GM18498 (cell line): ENCODE measurements around the gene PKN3.
"Not testable (repeated sequence)": the region's sequence is repeated elsewhere in the genome, so short reads cannot be mapped to it uniquely, and the experiment has no call there.

ENCODE experiments used
- ATAC-seq: cut with Tn5 transposase; IDR thresholded peaks from one replicate; pipeline ENCODE4 v1.9.1; 2021; ENCODE audit warnings: mild to moderate bottlenecking, moderate library complexity; ENCODE audit not compliant: unreplicated experiment

The PKN3 gene

DNA sequence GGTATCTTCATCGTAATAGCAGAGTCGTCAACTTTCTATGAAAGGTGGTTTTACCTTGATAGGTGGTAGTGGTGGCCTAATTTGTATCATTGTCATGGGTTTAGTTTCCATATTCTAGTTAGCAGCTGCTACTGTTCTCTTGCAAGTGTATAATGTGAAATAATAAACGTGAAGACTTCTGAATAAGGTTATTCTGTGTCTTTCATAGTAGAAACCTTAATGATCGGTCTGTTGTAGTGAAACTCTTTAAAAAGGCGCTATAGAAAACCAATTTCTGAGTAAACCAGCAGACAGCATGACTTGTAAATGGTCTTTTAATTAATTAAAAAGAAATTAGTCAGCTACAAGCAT lies 11.6 kb upstream of the PKN3 start:
- ATAC-seq, result no peak

- not testable (repeated sequence) for ATAC-seq
Observed at GRCh38 chr9:128693738-128694137, 8.6 kb upstream of the PKN3 start.

DNA sequence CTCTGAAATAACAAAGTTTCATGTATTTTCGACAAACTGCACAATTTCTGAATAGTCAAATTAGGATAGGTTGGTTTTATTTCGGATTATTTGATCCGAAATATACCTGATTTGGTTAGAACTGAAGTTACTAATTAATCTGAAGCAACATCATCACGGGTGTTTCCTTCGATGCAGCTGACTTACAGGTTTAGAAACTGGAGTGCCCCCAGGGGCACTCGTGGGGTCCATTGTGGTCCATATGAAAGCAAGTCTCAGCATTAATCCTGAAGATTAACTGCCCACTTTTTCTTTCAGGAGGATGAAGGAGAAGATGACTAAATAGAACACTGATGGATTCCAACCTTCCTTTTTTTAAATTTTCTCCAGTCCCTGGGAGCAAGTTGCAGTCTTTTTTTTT lies 8.0 kb upstream of the PKN3 start:
- no peak for ATAC-seq

- no peak for ATAC-seq
Observed at GRCh38 chr9:128696923-128697707, 5.2 kb upstream of the PKN3 start.

DNA sequence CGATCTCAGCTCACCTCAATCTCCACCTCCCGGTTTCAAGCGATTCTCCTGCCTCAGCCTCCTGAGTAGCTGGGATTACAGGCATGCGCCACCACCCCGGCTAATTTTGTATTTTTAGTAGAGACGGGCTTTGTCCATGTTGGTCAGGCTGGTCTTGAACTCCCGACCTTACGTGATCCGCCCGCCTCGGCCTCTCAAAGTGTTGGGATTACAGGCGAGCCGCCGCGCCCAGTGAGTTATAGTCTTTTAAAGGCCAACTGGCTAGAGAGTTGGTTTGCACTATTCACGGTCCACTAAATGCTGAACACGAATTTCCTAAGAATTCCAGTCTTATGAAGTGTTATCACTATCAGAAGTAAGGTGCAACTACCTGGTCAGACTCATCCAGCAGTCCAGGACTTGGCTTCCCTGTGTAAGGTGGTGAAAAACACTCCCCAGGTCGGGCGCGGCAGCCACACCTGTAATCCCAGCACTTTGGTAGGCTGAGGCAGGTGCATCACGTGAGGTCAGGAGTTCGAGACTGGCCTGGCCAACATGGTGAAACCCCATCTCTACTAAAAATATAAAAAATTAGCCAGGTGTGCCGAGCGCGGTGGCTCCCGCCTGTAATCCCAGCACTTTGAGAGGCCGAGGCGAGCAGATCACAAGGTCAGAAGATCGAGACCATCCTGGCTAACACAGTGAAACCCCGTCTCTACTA lies 3.1 kb upstream of the PKN3 start:
- ATAC-seq, result not testable (repeated sequence)

- ATAC-seq, result no peak
Observed at GRCh38 chr9:128701227-128701854, 962 bp upstream of the PKN3 start.

GRCh38 chr9:128702949-128703615 lies 779 bp downstream of the PKN3 start:
- ATAC-seq, result no peak

GRCh38 chr9:128703616-128704355 lies 1.5 kb downstream of the PKN3 start:
- ATAC-seq, result no peak

DNA sequence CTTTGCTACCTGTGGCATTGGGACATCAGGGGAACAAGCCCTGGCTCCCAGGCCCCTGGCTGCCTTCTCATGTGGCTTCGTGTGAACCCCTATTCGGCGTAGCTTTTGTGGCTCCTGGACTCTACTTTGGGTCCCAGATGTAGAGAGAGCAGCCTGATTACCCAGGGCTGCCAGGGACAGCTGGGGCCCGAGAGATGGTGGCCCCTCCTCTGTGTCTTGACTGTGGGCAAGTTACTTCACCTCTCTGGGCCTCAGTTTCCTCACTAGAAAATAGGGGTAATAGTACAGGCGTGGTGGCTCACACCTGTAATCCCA lies 2.0 kb downstream of the PKN3 start:
- ATAC-seq, result no peak

DNA sequence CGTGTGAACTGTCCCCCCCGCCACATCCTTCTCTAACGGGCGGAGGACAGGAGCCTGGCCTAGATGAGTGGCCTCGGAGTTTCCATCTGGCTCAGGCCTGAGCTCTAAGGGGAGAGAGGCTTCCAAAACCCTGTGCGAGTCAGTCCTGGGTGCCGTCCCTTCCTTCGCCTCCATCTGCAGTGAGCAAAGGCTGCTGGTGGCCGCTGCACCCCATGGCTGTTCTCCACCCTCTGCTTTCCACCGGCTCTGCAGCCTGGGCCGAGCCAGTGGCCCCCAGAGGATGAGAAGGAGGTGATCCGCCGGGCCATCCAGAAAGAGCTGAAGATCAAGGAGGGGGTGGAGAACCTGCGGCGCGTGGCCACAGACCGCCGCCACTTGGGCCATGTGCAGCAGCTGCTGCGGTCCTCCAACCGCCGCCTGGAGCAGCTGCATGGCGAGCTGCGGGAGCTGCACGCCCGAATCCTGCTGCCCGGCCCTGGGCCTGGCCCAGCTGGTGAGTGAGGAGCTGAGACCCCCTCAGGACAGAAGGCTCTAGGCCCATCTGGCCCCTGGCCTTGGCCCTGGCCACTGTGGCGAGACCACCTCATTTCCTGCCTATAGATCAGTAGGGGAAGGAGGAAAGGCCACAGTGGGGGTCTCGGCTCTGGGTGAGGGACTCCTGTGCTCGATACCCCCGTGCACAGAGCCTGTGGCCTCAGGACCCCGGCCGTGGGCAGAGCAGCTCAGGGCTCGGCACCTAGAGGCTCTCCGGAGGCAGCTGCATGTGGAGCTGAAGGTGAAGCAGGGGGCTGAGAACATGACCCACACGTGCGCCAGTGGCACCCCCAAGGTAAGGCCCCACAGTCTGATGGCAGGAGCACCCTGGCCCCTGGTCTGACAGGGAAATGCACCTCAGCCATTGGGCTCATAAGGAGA lies 3.0 kb downstream of the PKN3 start:
- no peak for ATAC-seq

DNA sequence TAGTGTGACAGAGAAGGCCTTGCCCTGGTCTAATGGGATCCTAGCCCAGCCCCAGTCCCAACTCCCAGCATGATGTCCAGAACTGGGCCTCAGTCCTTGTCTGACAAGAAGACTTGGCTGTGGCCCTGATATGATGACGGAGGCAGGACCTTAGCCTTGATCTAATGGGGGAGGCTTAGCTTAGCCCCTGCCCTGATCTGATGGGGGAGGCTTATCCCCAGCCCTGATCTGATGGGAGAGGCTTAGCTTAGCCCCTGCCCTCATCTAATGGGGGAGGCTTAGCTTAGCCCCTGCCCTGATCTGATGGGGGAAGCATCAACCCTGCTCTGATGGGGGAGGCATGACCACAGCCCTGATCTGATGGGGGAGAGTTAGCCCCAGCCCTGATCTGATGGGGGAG lies 3.7 kb downstream of the PKN3 start:
- ATAC-seq, result no peak

- no peak for ATAC-seq
Observed at GRCh38 chr9:128706671-128707381, 4.5 kb downstream of the PKN3 start.

DNA sequence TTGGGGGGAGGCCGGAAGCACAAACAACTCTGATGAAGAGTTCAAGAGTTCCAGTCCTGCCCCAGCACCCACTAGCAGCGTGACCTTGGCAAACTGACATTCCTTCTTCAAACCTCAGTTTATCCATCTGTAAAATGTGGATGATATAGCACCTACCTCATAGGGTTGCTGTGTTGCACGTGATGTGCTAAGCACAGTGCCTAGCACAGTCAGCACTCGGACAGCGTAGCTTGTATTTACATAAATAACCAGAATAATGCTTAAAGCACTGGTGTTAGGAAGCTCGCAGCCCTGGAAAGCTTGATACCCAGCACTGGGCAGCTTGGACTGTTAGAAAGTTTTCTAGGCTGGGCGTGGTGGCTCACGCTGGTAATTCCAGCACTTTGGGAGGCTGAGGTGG lies 5.1 kb downstream of the PKN3 start:
- ATAC-seq, result no peak

GRCh38 chr9:128712451-128713410 lies 10.4 kb downstream of the PKN3 start:
- no peak for ATAC-seq

DNA sequence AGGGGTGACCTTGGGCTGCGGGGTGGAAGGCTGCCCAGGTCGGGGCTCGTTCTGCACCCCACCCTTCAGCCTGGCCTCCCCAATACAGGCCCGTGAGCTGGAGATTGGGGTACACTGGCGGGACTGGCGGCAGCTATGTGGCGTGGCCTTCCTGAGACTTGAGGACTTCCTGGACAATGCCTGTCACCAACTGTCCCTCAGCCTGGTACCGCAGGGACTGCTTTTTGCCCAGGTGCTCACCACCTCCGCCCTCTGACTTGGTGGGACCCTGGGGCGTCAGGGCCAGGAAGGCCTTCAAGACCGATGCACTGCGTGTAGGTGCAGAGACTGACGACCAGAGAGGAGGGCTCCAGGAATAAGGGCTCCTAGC lies 11.1 kb downstream of the PKN3 start:
- no peak for ATAC-seq

DNA sequence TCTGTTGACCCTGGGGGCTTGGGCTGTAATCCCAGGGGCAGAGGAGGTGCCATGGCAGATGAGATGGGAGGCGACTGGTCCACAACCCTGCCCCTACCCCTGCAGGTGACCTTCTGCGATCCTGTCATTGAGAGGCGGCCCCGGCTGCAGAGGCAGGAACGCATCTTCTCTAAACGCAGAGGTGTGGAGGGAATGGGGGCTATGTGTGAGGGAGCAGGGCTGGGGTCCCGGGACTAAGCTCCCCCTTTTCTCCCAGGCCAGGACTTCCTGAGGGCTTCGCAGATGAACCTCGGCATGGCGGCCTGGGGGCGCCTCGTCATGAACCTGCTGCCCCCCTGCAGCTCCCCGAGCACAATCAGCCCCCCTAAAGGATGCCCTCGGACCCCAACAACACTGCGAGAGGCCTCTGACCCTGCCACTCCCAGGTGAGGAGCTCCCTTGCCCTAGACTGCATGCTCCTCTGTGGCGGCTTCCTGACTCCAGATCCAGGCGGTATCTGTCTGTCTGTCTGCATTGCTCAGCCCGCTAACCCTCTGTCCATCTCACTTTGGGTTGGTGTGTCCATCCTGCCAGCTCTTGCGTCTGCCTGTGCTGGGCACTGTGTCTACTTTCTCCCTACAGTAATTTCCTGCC lies 11.8 kb downstream of the PKN3 start:
- no peak for ATAC-seq

DNA sequence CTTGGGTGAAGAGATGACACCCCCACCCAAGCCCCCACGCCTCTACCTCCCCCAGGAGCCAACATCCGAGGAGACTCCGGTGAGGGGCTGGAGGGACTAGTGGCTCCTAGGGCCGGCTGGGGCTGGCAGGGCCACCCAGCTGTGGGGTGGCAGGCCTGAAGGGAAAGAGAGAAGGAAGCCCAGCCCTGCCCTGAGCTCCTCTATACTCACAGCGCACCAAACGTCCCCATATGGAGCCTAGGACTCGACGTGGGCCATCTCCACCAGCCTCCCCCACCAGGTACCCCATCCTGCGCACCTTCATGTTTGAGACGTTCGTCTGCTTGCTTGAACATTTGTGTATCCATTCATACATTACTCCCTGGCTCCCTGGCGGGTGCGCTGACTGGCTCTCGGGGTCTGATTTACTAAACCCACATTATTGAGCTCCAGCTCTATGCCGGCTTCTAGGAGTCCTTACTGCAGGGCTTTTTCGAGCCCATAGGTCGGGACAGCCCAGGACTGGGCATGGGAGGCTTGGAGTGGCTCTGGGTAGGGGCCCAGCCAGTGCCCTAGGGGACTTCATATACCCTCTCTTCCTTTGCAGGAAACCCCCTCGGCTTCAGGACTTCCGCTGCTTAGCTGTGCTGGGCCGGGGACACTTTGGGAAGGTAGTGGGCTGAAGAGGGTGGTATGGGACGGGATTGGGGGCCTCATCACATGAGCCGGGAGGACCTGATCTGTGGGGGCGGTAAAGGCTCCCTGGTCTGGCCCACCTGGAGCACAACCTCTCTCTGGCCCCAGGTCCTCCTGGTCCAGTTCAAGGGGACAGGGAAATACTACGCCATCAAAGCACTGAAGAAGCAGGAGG lies 12.5 kb downstream of the PKN3 start:
- no peak for ATAC-seq
